ENCODE data around the gene ZMYND12.

Gene ZMYND12

DNA sequence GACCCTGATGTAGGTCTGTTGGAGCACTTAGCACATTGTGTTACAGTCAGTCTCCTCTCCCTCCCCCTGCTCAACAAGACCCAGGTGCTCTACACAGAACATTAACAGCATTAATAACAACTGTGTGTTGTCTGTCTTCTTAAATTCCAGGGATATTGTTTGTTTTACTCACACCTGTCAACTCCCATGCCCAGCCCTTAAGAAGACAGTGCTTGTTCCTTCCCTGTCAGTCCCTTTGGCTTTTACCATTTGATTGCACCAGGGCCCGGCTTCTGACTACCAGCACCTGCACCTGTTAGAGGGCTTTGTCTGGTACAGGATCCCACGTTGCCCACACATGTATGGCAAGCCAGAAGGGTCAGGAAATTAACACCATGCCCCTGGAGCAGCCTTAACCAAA, 63.6 kb downstream of the ZMYND12 start:
- DNase-seq = no peak

DNA sequence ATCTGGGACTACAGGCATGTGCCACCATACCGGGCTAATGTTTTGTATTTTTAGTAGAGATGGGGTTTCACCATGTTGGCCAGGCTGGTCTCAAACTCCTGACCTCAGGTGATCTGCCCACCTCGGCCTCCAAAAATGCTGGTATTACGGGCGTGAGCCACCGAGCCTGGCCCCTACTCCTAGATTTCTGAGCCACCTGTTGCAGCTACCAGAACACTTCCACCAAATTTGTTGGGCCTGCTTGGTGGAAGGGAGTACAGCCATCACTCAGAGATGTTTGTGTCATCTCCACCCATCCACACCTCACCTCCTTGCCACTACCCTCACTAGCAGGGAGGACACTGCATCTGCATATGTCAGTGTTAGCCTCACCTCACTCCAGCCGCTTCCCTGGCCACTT, 69.8 kb downstream of the ZMYND12 start:
- DNase-seq = no peak

DNA sequence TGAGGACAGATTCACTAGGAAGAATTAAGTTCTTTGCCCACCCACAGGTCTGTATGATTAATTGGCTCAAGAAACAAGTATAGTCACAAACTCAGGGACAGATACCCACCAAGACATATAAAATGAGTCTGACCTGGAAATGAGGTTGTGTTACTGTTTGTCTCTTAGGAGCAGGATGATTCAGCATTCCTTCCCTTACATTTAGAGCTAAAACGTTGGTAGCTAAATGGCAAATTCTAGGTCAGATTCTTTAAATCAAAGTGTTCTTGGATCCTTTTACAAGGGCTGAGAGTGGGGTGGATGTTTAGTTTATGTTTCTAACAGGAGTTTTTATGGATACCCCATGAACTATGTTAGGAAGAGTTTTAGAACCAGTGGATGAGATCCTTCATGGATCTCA, 70.5 kb downstream of the ZMYND12 start:
- DNase-seq = no peak

- DNase-seq = no peak
These were observed 74.5 kb downstream of the ZMYND12 start for GRCh38 chr1:42381280-42381673.

DNA sequence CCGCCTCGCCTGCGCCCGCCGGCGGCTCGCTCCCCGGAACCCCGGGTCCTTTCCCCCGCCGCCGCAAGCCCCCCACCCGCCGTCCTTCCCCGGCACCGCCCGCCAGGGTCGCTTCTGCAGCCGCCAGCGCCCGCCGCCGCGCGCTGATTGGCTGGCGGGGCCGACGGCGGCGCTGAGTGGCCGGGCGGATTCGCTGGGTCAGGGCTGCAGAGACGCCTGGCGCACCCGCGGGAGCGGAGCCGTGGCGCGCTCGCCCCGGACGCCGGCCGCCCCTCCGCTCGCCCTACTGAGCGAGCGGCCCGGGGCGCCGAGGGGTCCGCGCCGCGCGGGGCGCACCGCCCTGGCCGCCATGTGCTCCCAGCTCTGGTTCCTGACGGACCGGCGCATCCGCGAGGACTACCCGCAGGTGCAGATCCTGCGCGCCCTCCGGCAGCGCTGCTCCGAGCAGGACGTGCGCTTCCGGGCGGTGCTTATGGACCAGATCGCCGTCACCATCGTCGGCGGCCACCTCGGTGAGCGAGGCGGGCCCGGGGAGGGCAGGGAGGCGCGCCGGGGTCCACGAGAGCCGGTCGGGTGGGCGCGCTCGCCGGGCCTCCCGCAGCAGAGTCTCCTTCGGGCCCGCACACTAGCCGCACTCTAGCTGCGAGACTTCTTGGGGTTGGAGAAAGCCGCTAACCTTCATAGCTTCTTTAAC, 75.1 kb downstream of the ZMYND12 start, which contains the start of gene RIMKLA:
RIMKLA (plus strand) TSS at position 207 of the 694 bp plus-strand sequence; CDS start at position 350, 143 bp downstream.
- peak; percentile 13 to 85 (median 56) for DNase-seq
